ENCODE data around the gene APOBEC3G. TPM values are rescaled to one million over a fixed set of nuclear protein-coding genes. Genes with fewer than 3 reads are reported as not detected.

APOBEC3G gene
- total and polyA plus RNA-seq, 10 of the 15 experiments (the other 5 are each of a cell fraction or from before 2014, with no cell fraction given): 103 to 232 (median 152) TPM

DNA sequence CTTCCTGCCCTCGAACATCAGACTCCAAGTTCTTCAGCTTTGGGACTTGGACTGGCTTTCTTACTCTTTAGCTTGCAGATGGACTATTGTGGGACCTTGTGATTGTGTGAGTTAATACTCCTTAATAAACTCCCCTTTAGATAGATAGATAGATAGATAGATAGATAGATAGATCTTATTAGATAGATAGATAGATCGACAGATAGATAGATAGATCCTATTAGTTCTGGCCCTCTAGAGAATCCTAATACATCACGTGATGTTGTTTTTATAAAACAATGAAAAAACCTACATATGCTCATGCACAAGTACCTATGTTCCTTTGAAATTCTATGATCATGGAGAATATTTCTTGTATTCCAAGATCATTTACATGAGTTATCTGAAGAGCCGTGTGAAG is 43.9 kb downstream of the APOBEC3G start:
- DNase-seq (ENCODE audit: low read depth, low spot score) (no peak), FAIRE-seq (no peak), ATAC-seq (no peak)
- no peak overlapping the region for H3K4me2 ChIP-seq (ENCODE audit: control insufficient read depth, insufficient read depth)
- no peaks in the 10 kb centered on the region for H3K79me2 ChIP-seq (ENCODE audit: control insufficient read depth, insufficient read depth, low read length)
- no peak overlapping the region for H3K4me3 ChIP-seq
- BruUV-seq (replicated peaks): no TSS peak
- no peaks in the 10 kb centered on the region for H4K20me1 ChIP-seq (ENCODE audit: control insufficient read depth, insufficient read depth)
- no peaks in the 10 kb centered on the region for H3K27me3 ChIP-seq (replicated peaks in 1 of 2; ENCODE audit: control insufficient read depth in 2 of 2, insufficient read depth in 2 of 2, low read length in 1 of 2)
- intact Hi-C loops (cut with micrococcal nuclease; ENCODE audit: unreplicated experiment): loop anchor here (10.0 kb wide), 1 partner anchor 356 kb away; no protein-coding TSS in a partner anchor
- in situ Hi-C loops (cut with MboI): loop anchor here (10.0 kb wide), 1 partner anchor 356 kb away; no protein-coding TSS in a partner anchor
- POLR2A ChIA-PET: interaction anchor here (1.4 kb wide), 1 partner anchor 105 kb away, joined by 6 read pairs; no protein-coding TSS in a partner anchor
- H3K9ac ChIP-seq (ENCODE audit: control insufficient read depth, insufficient read depth, low read length): no peak overlapping the region
- 84% methylated on average over 4 of the region's 4 CpGs for WGBS (ENCODE audit: insufficient coverage, insufficient replicate concordance, low lambda C conversion rate, missing lambda C conversion rate)
- CTCF ChIA-PET: interaction anchor here (0.6 to 7.6 kb wide), 5 partner anchors 40 to 252 kb away, joined by 3 to 74 read pairs (median 4); no protein-coding TSS in a partner anchor
- RAD21 ChIA-PET (ENCODE audit: unreplicated experiment): interaction anchor here (1.3 to 1.4 kb wide), 3 partner anchors 28 to 146 kb away, joined by 3 to 13 read pairs (median 6); no protein-coding TSS in a partner anchor
- SMC1A ChIA-PET (ENCODE audit: uncharacterized antibody, unreplicated experiment): interaction anchor here (0.6 to 4.1 kb wide), 8 partner anchors 22 to 118 kb away, joined by 3 to 26 read pairs (median 4); partner anchors contain the start of gene APOBEC3C
- no peaks in the 10 kb centered on the region for H3K9me3 ChIP-seq (replicated peaks; ENCODE audit: control insufficient read depth, insufficient read depth, low read length)
- H3K27ac ChIP-seq (ENCODE audit: control insufficient read depth, insufficient read depth): no peak overlapping the region
- no peak overlapping the region for H2AFZ ChIP-seq (ENCODE audit: control insufficient read depth, low read depth, low read length)
- peaks cover 24% of the 10 kb centered on the region for H3K4me1 ChIP-seq (ENCODE audit: control insufficient read depth, insufficient read depth, low read length)
- H3K36me3 ChIP-seq (ENCODE audit: control insufficient read depth in 2 of 2, insufficient read depth in 2 of 2, low read length in 1 of 2): no peaks in the 10 kb centered on the region
- TF ChIP-seq, protein P1, sequence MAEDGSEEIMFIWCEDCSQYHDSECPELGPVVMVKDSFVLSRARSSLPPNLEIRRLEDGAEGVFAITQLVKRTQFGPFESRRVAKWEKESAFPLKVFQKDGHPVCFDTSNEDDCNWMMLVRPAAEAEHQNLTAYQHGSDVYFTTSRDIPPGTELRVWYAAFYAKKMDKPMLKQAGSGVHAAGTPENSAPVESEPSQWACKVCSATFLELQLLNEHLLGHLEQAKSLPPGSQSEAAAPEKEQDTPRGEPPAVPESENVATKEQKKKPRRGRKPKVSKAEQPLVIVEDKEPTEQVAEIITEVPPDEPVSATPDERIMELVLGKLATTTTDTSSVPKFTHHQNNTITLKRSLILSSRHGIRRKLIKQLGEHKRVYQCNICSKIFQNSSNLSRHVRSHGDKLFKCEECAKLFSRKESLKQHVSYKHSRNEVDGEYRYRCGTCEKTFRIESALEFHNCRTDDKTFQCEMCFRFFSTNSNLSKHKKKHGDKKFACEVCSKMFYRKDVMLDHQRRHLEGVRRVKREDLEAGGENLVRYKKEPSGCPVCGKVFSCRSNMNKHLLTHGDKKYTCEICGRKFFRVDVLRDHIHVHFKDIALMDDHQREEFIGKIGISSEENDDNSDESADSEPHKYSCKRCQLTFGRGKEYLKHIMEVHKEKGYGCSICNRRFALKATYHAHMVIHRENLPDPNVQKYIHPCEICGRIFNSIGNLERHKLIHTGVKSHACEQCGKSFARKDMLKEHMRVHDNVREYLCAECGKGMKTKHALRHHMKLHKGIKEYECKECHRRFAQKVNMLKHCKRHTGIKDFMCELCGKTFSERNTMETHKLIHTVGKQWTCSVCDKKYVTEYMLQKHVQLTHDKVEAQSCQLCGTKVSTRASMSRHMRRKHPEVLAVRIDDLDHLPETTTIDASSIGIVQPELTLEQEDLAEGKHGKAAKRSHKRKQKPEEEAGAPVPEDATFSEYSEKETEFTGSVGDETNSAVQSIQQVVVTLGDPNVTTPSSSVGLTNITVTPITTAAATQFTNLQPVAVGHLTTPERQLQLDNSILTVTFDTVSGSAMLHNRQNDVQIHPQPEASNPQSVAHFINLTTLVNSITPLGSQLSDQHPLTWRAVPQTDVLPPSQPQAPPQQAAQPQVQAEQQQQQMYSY (CRISPR knock-in tag; IDR thresholded peaks at IDR 0.05): no peak
- TF ChIP-seq SMC3 (IDR thresholded peaks at IDR 0.05; ENCODE audit: borderline replicate concordance, low read length) (no peak), CBFB (IDR thresholded peaks at IDR 0.05; ENCODE audit: low read depth) (no peak), SMAD5 (IDR thresholded peaks at IDR 0.05; ENCODE audit: low read depth) (no peak), FOS (IDR thresholded peaks at IDR 0.05; ENCODE audit: borderline replicate concordance, extremely low read depth, insufficient read length) (no peak), CHD4 (IDR thresholded peaks at IDR 0.05) (no peak), SREBF2 (IDR thresholded peaks at IDR 0.05; ENCODE audit: low read length) (no peak), PML (IDR thresholded peaks at IDR 0.05; ENCODE audit: low read length) (no peak), PAX5 (IDR thresholded peaks at IDR 0.05; ENCODE audit: borderline replicate concordance, low read depth, low read length) (no peak), HDGF (IDR thresholded peaks at IDR 0.05) (no peak), JUNB (IDR thresholded peaks at IDR 0.05) (no peak)
- TF ChIP-seq, protein P2, sequence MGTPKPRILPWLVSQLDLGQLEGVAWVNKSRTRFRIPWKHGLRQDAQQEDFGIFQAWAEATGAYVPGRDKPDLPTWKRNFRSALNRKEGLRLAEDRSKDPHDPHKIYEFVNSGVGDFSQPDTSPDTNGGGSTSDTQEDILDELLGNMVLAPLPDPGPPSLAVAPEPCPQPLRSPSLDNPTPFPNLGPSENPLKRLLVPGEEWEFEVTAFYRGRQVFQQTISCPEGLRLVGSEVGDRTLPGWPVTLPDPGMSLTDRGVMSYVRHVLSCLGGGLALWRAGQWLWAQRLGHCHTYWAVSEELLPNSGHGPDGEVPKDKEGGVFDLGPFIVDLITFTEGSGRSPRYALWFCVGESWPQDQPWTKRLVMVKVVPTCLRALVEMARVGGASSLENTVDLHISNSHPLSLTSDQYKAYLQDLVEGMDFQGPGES (IDR thresholded peaks at IDR 0.05): no peak
- TF ChIP-seq, protein P3, sequence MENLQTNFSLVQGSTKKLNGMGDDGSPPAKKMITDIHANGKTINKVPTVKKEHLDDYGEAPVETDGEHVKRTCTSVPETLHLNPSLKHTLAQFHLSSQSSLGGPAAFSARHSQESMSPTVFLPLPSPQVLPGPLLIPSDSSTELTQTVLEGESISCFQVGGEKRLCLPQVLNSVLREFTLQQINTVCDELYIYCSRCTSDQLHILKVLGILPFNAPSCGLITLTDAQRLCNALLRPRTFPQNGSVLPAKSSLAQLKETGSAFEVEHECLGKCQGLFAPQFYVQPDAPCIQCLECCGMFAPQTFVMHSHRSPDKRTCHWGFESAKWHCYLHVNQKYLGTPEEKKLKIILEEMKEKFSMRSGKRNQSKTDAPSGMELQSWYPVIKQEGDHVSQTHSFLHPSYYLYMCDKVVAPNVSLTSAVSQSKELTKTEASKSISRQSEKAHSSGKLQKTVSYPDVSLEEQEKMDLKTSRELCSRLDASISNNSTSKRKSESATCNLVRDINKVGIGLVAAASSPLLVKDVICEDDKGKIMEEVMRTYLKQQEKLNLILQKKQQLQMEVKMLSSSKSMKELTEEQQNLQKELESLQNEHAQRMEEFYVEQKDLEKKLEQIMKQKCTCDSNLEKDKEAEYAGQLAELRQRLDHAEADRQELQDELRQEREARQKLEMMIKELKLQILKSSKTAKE (IDR thresholded peaks at IDR 0.05; ENCODE audit: low read depth, poor library complexity, severe bottlenecking): no peak
- TF ChIP-seq, protein P4, sequence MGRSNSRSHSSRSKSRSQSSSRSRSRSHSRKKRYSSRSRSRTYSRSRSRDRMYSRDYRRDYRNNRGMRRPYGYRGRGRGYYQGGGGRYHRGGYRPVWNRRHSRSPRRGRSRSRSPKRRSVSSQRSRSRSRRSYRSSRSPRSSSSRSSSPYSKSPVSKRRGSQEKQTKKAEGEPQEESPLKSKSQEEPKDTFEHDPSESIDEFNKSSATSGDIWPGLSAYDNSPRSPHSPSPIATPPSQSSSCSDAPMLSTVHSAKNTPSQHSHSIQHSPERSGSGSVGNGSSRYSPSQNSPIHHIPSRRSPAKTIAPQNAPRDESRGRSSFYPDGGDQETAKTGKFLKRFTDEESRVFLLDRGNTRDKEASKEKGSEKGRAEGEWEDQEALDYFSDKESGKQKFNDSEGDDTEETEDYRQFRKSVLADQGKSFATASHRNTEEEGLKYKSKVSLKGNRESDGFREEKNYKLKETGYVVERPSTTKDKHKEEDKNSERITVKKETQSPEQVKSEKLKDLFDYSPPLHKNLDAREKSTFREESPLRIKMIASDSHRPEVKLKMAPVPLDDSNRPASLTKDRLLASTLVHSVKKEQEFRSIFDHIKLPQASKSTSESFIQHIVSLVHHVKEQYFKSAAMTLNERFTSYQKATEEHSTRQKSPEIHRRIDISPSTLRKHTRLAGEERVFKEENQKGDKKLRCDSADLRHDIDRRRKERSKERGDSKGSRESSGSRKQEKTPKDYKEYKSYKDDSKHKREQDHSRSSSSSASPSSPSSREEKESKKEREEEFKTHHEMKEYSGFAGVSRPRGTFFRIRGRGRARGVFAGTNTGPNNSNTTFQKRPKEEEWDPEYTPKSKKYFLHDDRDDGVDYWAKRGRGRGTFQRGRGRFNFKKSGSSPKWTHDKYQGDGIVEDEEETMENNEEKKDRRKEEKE (IDR thresholded peaks at IDR 0.05): no peak
